Spleen (tissue), 11 donors: Measurements from ENCODE around the gene ADAP1. TPM values are rescaled to one million over a fixed set of nuclear protein-coding genes. Genes with fewer than 3 reads are reported as not detected.

ENCODE experiments used
- DNase-seq: peaks from one replicate; pipeline ENCODE4 v3.0.0-alpha.2; 2020
- H3K27ac ChIP-seq, 8 donors: fragments of 200-600 bp; sonication (generic) in 7 of 8; 1 replicate in 4 of 8; 2 replicates in 4 of 8; pipeline versions ENCODE4 v1.5.0 to v1.8.0; 2016 to 2021; ENCODE audit warnings: inconsistent platforms in 4 of 8, mild to moderate bottlenecking in 4 of 8, moderate library complexity in 1 of 8
- H3K27me3 ChIP-seq, 7 donors: fragments of 200-600 bp; sonication (generic) in 6 of 7; replicated peaks in 1 of 7; 1 replicate in 4 of 7; 2 replicates in 3 of 7; pipeline versions ENCODE4 v1.5.0 to v1.8.0; 2016 to 2021; ENCODE audit warnings: inconsistent platforms in 3 of 7, mild to moderate bottlenecking in 1 of 7
- H3K36me3 ChIP-seq, 6 donors: fragments of 200-600 bp; sonication (generic) in 5 of 6; 1 replicate in 4 of 6; 2 replicates in 2 of 6; pipeline versions ENCODE4 v1.5.0 to v1.8.0; 2016 to 2021; ENCODE audit warnings: inconsistent platforms in 2 of 6
- H3K4me1 ChIP-seq, 6 donors: fragments of 200-600 bp; sonication (generic) in 5 of 6; 1 replicate in 3 of 6; 2 replicates in 3 of 6; pipeline versions ENCODE4 v1.5.0 to v1.8.0; 2016 to 2021; ENCODE audit warnings: inconsistent platforms in 3 of 6
- H3K4me3 ChIP-seq, 8 donors: fragments of 200-600 bp; sonication (generic) in 7 of 8; 1 replicate in 4 of 8; 2 replicates in 4 of 8; pipeline versions ENCODE4 v1.5.0 to v1.8.0; 2016 to 2021; ENCODE audit warnings: inconsistent platforms in 4 of 8, mild to moderate bottlenecking in 4 of 8, moderate library complexity in 2 of 8
- H3K9me3 ChIP-seq, 8 donors: fragments of 200-600 bp; sonication (generic) in 7 of 8; 1 replicate in 4 of 8; 2 replicates in 4 of 8; pipeline versions ENCODE4 v1.5.0 to v1.8.0; 2016 to 2021; ENCODE audit warnings: inconsistent platforms in 4 of 8
- POLR2A ChIP-seq, 3 donors: fragments of 450-650 bp; IDR thresholded peaks; one replicate each; pipeline ENCODE4 v1.5.1; 2017; ENCODE audit warnings: antibody characterized with exemption in 3 of 3, mild to moderate bottlenecking in 1 of 3
- POLR2AphosphoS5 ChIP-seq, 3 donors: sonication (generic); formaldehyde crosslinking; IDR thresholded peaks; one replicate each; pipeline ENCODE4 v1.5.1; 2017; ENCODE audit warnings: antibody characterized with exemption in 3 of 3
- WGBS, 5 donors: extraction: QIAGEN DNeasy Blood & Tissue Kit in 3 of 5; methylation state at CpG; one replicate each; pipeline versions ENCODE4 v1.1.5 to v1.1.7; 2013 to 2018; 5-methylcytosine and 5-hydroxymethylcytosine counted together
- intact Hi-C: fragments of 100-400 bp; cut with DNase I; formaldehyde crosslinking; loops from one replicate; pipeline ENCODE4 v1.15.0; 2023; ENCODE audit warnings: low total_unique reads
- polyA plus RNA-seq, 3 donors: library from polyadenylated mRNA; stranded (reverse); fragments of 200-250 nt; gene quantifications; one replicate each; pipeline ENCODE4 v1.2.1, GENCODE V29; 2013
- total RNA-seq, 7 donors: library from RNA; depleted of rRNA in 3 of 7; stranded (reverse); fragments of >200 nt in 3 of 7; fragmentation: NEBNext Ultra II Directional in 4 of 7; extraction: Animal tissue kit (Norgen Biotek cat#: 25700) in 4 of 7; gene quantifications; one replicate each; pipeline versions ENCODE4 v1.1.0 to v1.2.1, GENCODE V29; 2016 to 2021
- TF ChIP-seq, protein P1 (sequence below), 11 experiments: fragments of 200-600 bp in 7 of 11; fragments of 450-650 bp in 4 of 11; sonication (generic) in 4 of 11; IDR thresholded peaks in 8 of 11; conservative IDR thresholded peaks in 3 of 11; 1 replicate in 7 of 11; 2 replicates in 4 of 11; pipeline versions ENCODE4 v1.4.0 to v1.8.0; 2016 to 2021; ENCODE audit warnings: antibody characterized with exemption in 11 of 11, inconsistent platforms in 4 of 11, mild to moderate bottlenecking in 1 of 11
- donor health status: healthy with polysubstance abuse.
- donor health status: DM: no; HTN: no; CAD: no; lungs with moderate emphysema.
- donor health status: DM: no; HTN: no; CAD: no.
- donor health status: Bipolar disorder and iron deficiency.
- donor health status: healthy.
- donor health status: DM: no; HTN: no; CAD: no.
- donor health status: DM: yes; HTN: yes; CAD: no.

ADAP1 gene
- total and polyA plus RNA-seq, 10 donors, result 8.7 to 38.6 (median 22.7) TPM

DNA sequence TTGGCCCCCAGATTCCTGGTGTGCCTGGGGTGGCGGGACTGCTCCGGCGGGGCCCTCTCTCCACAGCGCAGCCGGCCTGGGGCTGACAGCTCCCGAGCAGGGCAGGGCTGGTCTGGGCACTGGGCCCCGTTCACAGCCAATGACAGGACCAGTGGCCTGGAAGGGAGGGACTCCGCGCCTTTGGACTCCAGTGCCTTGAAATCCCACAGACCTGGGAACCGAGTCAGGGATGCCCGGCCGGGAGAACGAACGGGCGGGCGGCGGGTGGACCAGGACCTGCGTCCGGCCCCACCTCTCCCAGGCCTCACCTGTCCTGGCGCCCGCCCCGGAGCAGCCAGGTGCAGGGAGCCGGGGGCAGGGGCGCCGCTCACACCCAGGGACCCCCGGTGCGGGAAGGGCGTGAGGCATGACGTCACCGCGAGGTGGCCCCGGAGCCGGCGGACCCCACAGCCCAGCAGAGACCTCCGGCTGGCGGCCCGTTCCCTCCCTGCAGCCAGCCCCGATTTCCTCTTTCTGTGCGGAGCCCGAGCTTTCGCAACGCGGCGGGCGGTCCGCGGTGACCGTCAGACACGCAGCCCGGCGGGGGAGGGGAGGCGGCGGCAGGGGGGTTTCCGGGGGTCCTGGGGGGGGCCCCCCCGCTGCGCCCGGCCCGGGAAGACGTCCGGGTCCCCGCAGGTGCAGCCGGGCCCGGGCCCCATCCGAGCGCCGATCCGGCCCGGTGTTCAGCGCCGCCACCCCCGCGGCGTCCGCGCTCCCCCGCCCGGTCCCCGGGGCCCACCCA, 743 bp downstream of the ADAP1 start:
- peak in 1 of 3 donors; percentile 9 for TF ChIP-seq POLR2A (IDR thresholded peaks at IDR 0.05)
- peak; percentile 39 to 75 (median 48) for TF ChIP-seq POLR2AphosphoS5 (IDR thresholded peaks at IDR 0.05)
- TF ChIP-seq, protein P1, sequence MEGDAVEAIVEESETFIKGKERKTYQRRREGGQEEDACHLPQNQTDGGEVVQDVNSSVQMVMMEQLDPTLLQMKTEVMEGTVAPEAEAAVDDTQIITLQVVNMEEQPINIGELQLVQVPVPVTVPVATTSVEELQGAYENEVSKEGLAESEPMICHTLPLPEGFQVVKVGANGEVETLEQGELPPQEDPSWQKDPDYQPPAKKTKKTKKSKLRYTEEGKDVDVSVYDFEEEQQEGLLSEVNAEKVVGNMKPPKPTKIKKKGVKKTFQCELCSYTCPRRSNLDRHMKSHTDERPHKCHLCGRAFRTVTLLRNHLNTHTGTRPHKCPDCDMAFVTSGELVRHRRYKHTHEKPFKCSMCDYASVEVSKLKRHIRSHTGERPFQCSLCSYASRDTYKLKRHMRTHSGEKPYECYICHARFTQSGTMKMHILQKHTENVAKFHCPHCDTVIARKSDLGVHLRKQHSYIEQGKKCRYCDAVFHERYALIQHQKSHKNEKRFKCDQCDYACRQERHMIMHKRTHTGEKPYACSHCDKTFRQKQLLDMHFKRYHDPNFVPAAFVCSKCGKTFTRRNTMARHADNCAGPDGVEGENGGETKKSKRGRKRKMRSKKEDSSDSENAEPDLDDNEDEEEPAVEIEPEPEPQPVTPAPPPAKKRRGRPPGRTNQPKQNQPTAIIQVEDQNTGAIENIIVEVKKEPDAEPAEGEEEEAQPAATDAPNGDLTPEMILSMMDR (IDR thresholded peaks at IDR 0.05 in 8 of 11, conservative IDR thresholded peaks at IDR 0.05 in 3 of 11), result no peak
- Histone ChIP-seq H3K27me3 (peaks cover 0 to 65% (median 22%) of the 10 kb centered on the region in 7 donors), H3K36me3 (peaks cover 0 to 12% (median 0%) of the 10 kb centered on the region in 6 donors), H3K4me3 (peak overlapping the region; percentile 33 to 82 (median 53)), H3K4me1 (peaks cover 6 to 77% (median 43%) of the 10 kb centered on the region in 6 donors), H3K9me3 (no peaks in the 10 kb centered on the region), H3K27ac (peak overlapping the region in 7 of 8 donors; percentile 52 to 92 (median 77))
- DNase-seq, result peak; percentile 92
- intact Hi-C loops, result loop anchor here (10.0 kb wide), 1 partner anchor 49 kb away; no protein-coding TSS in a partner anchor
- 4 to 31% (median 9%) methylated on average over 6 to 78 of the region's 78 CpGs for WGBS, 5 donors

DNA sequence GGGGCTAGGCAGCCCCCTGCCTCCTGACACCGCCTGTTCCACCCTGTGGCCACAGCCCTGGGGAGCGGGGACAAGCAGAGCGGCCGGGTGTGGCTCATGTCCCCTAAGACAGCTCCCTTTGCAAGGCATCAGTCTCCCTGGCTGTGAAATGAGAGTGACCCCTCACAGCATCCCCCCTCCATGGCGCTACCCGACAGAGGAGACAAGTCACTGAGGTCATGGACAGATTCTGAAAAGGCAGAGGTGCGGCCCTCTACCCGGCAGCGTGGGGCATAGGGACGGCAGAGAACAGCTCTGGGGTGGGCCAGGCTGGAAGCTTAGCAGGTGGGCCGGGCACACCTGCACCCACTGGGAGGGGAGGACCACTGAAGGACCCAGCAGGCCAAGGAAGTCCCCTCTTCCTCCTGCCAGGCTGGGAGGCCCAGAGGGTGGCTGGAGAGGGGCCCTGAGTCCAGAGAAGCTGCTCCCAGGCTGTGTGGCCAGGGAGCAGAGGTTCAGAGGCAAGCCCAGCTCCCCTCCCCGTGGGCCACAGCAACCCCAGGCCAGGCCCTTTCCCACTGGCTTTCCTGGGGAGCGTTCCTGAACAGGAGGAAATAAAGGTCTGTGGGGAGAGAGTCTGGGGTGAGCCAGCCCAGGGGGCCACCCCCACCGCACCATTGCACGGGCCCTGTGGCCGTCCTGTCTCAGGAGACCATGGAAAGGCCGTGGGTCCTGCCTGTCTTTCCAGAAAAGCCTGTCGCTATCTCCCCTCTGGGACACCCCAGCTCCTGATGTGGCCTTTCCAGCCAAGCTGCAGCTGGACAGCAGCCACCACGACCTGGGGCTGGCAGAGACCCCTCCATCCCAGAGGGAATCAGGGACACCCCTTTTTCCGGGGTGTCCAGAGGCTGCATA, 1.7 kb downstream of the ADAP1 start:
- peak overlapping the region in 7 of 8 donors; percentile 7 to 82 (median 54) for H3K4me3 ChIP-seq

DNA sequence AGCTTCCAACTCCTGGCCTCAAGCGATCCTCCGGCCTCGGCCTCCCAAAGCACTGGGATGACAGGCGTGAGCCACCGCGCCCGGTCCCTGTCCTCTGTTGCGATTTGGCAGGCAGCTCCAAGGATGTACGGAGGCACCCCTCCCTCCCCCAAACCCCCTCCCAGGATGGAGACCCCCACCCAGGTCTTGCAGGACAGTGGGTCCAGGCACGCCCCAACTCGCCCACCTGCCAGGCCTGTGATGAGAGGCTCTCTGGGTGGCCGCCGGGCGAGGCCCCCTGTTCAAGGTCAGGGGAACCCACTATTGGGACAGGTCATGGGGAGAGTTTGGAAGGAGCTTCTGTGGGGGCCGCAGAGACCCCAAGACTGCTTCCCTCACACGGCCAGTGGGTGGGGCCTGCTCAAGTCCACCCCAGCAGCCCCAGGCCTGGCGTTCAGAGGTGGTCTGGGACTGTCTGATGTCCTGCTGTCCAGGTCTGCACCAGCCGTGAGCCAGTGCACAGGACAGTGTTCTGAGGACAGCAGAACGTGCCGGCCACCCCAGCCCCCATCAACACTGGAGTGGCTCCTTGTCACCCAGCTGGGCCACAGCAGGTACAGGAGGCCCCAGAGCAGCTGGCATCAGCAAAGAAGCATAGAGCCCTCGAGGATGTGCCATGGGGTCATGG, 2.5 kb downstream of the ADAP1 start:
- Histone ChIP-seq H3K27me3 (peaks cover 0 to 50% (median 22%) of the 10 kb centered on the region in 7 donors), H3K4me1 (peaks cover 6 to 59% (median 33%) of the 10 kb centered on the region in 6 donors), H3K4me3 (no peak overlapping the region), H3K27ac (no peak overlapping the region), H3K9me3 (no peaks in the 10 kb centered on the region), H3K36me3 (peaks cover 0 to 12% (median 0%) of the 10 kb centered on the region in 6 donors)
- WGBS, 5 donors, result 87 to 94% (median 93%) methylated on average over 6 to 21 of the region's 21 CpGs
- intact Hi-C loops, result loop anchor here (10.0 kb wide), 1 partner anchor 47 kb away; no protein-coding TSS in a partner anchor
- TF ChIP-seq, protein P1 (IDR thresholded peaks at IDR 0.05 in 8 of 11, conservative IDR thresholded peaks at IDR 0.05 in 3 of 11), result no peak
- TF ChIP-seq POLR2AphosphoS5 (IDR thresholded peaks at IDR 0.05), result no peak
- TF ChIP-seq POLR2A (IDR thresholded peaks at IDR 0.05), result no peak
- DNase-seq, result peak; percentile 77

More for the DNA sequence above, 1.7 kb downstream of the ADAP1 start:
- H3K9me3 ChIP-seq, result no peaks in the 10 kb centered on the region
- H3K27ac ChIP-seq, result peak overlapping the region in 2 of 8 donors; percentile 87 to 92
- intact Hi-C loops, result loop anchor here (10.0 kb wide), 1 partner anchor 48 kb away; no protein-coding TSS in a partner anchor
- 73 to 85% (median 83%) methylated on average over 14 to 20 of the region's 20 CpGs for WGBS, 5 donors
- H3K4me1 ChIP-seq, result peaks cover 6 to 67% (median 39%) of the 10 kb centered on the region in 6 donors
- TF ChIP-seq POLR2AphosphoS5 (IDR thresholded peaks at IDR 0.05), result no peak
- TF ChIP-seq POLR2A (IDR thresholded peaks at IDR 0.05), result no peak
- TF ChIP-seq, protein P1 (IDR thresholded peaks at IDR 0.05 in 8 of 11, conservative IDR thresholded peaks at IDR 0.05 in 3 of 11), result no peak
- peaks cover 0 to 55% (median 22%) of the 10 kb centered on the region in 7 donors for H3K27me3 ChIP-seq
- DNase-seq, result no peak
- H3K36me3 ChIP-seq, result peaks cover 0 to 12% (median 0%) of the 10 kb centered on the region in 6 donors
